HuH-7.5 (cell line): Measurements from ENCODE around the gene KLHL17.

Experiments used
- DNase-seq: peaks from one replicate; pipeline ENCODE4 v3.0.0; 2011; ENCODE audit warnings: low spot score

The KLHL17 gene

DNA sequence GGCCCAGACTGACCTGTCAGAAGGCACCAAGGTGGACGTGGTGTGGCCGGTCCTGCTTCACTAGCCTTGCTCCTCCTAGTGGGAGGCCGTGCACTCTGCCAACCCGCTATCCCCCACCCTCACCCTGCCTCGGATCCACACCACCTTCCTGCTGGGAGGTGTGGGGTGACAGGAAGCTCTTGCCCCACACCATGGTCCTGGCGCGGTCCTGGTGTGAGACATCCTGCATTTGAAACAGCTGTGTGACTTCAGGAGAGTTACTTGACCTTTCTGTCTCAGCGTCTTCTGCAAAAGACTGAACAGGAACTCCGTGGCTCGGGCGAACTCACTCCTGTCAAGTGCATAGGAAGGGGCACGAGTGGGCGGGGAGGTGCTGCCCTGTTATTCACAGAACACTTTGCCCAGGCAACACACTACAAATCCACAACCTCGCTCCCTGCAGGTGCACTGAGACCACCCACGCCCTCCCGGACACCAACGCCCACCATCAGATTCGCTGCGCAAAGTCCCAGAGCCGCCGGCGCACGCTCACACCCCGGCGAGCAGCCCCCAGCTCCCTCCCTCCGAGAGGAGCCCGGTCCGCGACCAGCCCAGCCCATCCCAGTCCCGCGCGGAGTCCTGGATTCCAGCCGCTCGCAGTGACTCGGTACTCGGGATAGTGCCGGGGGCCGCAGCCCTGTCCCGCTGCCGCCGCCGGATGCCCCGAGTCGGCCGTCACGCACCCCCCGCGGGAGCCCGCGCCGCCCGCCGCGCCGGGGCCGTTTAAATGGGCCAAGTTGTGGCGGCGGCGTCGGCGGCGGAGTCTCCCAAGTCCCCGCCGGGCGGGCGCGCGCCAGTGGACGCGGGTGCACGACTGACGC is 37.0 kb upstream of the KLHL17 start, which contains the start of gene SAMD11:
Gene SAMD11 (plus strand): TSS at position 793 of the 860 bp plus-strand sequence. CDS start 509 bp downstream, outside the sequence.
- peak; percentile 64 for DNase-seq

DNA sequence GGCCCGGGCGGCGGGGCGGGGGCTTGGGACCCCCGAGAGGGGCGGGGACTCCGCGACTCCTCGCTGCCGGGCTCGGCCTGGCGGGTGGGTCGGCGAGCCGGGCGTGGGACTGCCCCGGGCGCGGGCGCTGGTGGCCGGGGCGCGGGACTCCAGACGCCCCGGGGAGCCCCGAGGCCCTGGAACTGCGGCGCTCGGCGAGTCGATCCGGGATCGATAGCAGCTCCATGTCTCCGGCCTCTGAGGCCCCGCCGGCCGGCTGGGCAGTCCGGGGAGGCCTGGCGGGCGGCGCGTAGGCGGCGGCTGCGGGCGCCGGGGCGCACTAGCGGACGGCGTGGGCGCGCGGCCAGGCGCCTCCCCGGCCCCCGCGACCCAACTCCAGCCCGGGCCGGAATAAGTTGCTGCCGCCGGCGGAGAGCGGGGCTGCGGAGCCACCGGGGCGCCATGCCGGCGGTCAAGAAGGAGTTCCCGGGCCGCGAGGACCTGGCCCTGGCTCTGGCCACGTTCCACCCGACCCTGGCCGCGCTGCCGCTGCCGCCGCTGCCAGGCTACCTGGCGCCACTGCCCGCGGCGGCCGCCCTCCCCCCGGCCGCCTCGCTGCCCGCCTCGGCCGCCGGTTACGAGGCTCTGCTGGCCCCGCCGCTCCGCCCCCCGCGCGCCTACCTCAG is 36.3 kb upstream of the KLHL17 start:
- no peak for DNase-seq

DNA sequence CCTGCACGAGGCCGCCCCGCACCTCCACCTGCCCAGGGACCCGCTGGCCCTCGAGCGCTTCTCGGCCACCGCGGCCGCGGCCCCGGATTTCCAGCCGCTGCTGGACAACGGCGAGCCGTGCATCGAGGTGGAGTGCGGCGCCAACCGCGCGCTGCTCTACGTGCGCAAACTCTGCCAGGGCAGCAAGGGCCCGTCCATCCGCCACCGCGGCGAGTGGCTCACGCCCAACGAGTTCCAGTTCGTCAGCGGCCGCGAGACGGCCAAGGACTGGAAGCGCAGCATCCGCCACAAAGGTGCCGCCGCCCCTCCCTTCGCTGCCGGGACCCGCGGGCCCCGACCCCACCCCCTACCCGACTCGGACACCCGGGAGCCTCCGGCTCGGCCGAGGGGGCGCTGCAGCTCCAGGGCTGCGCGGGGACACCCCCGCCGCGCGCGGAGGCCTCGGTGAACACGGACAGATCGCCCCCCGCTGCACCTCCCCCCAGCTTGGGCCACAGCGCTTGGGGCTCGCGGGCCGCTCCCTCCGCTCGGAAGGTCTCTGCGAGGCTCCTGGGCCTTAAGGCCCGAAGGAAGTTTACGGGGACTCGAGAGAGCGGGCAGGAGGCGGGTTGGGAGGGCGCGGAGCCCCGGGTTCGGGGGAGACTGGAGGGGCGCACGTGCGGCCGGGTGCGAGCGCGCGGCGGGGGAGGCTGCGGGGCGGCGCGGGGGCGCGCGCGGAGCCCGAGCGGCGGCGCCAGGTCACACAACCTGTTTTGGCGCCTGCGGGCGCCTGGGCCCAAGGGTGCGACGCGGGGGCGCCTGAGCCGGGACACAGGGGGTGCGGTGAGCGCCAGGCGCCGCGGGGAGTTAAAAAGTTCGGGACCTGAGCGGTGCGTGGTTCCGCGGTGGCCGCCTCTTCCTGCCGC is 35.5 kb upstream of the KLHL17 start:
- DNase-seq: peak; percentile 72

DNA sequence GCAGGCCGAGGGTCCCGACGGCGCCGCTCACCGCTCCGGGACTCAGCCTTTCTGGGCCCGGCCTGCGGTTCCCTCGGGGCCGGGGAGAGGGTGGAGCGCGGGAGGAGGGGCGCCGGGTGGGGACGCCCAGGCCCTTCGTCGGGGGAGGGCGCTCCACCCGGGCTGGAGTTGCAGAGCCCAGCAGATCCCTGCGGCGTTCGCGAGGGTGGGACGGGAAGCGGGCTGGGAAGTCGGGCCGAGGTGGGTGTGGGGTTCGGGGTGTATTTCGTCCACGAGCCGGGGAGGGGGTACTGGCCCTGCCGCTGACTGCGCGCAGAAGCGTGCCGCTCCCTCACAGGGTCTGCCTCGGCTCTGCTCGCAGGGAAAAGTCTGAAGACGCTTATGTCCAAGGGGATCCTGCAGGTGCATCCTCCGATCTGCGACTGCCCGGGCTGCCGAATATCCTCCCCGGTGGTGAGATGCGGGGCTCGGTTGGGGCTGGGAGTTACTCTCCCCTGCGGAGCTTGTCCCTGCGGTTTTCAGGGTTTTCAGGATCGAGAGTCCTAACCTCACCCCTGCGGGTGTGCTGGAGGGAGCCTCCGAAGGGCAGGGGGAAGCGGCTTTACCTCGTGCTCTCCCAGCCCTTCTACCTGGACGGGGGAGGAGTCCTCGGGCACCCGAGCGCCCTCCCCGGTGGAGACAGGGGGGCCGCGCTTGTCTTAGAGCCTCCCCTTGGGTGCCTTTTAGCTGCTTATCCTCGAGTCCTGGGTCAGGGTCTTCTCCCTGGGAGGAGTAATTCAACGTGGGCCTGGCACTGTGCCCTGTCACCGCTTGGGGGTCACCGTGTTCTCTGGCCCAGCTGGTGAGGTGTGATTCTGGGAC is 34.6 kb upstream of the KLHL17 start:
- DNase-seq: peak; percentile 93

DNA sequence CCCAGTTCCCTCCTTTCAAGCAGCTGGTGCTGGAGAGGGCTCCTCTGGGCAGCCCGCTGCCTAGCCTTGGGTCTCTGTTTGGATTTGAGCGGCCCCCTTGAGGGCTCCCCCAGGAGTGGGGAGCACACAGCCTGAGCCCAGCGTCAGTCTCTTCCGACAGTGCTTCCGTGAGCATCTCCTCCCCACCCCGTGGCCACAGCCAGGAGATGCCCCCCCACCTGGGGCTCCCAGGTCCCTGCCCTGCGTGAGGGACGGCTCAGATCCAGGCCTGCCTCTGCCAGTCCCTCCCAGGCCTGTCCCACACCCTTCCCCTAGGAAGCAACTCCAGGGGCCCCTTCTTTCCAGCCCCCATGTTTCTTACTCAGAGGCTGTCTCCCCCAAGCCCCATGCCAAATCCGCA is 33.1 kb upstream of the KLHL17 start:
- no peak for DNase-seq

DNA sequence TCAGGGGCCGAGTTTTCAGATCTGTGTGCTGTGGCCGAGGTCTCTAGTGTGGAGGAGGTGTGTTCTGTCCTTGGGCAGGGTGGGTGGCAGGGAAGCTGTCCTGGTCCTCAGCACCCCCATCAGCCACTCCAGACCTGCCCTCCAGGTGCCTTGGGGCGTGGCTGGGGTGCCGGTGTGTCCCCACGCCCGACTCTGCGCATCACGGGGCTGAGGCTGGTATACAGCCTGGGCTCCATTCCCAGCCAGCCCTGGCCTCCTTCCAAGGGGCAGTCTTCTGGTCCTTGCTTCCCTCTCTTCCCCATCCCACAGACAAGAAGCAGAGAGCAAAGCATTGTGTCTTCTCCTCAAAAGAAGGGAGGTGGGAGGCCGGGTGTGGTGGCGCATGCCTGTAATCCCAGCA is 32.6 kb upstream of the KLHL17 start:
- no peak for DNase-seq

DNA sequence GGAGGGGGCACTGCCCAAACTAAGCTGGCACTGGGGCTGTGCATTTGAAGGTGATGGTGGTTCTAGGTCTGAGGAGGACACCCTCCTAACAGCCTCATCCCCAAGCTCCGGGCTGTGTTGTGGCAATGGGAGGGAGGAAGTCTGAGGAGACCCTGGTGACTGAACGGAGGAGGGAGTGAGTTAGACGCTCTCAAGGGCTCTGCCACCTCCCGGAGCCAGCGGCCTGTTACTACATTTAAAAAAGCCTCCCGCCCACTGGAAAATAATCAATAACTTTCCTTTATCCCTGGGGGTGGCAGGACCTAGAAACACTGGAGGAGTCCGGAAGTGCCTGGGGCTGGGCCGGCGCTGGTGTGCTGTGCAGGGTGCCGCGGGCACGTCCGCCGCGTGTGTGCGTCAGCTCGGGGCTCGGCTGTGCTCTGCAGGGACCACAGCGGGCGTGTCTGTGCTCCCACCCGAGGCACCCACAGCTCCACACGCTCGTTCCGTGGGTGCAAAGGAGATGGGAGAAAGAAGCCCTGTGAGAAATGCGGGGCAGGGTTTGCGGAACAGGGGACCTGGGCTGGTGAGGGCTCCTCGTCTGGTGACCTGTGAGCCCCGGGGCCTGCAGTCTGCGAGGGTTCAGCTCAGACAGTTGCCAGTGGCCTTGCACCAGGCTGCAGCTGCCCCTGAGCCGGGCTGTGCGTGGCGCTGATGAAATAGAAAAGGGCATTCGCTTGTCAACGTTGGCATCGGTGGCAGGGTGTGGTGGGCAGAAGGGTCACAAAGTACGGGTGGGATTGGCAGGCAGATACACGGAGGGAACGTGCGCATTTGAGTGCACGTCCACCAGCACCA is 31.3 kb upstream of the KLHL17 start:
- no peak for DNase-seq

DNA sequence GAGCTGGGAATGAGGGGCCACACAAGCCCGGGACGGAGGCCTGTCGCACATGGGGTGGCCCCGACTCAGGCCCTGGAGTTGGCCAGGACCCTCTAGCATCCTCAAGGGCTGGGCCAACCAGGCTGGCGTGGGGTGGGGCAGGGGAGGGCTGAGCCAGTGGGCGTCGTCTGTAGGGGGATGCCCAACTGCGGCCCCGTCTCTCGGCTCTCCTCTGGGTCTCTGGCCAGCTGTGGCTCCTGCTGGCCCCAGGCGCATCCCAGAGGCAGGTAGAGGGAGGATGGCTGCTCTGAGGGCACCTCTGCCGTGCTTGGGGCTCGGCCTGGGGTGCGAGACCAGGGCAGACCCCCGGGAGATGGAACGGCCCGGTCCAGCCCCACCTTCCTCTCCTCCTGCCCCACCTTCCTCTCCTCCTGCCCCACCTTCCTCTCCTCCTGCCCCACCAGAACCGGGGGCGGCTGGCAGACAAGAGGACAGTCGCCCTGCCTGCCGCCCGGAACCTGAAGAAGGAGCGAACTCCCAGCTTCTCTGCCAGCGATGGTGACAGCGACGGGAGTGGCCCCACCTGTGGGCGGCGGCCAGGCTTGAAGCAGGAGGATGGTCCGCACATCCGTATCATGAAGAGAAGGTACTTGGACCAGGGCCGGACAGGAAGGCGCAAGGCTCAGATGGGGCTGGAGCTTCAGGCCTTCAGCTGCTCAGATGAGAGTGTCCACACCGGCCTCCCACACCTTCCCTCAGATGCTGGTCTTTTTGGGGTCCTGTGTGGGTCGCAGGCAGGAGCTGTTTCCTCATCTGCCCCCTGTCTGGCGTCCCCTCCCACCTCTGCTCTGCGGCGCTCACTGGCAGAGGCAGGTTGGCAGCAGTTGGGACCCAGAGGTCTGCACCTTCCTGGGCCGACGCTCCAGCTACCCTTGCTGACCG is 30.4 kb upstream of the KLHL17 start:
- no peak for DNase-seq

DNA sequence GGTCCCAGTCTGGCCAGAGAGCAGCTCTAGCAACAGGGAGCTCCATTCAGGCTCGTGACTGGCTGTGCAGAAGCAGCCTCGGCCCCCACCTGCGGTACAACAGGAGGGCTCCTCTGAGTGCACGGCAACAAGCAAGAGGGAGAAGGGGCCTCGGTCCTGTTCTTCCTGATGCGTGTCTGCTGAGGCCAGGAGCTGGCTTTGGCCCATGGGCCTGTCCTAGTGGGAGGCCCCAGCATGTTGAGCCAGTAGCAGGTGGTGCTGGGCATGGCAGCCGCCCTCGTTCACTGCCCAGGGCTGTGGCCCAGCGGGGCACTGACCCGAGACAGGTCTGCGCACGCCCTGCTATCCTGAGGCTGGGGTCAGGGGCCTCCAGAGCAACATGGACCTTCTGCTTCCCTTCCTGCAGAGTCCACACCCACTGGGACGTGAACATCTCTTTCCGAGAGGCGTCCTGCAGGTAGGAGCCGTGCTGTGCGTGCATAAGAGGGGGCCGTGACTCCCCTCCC is 29.7 kb upstream of the KLHL17 start:
- DNase-seq: no peak

DNA sequence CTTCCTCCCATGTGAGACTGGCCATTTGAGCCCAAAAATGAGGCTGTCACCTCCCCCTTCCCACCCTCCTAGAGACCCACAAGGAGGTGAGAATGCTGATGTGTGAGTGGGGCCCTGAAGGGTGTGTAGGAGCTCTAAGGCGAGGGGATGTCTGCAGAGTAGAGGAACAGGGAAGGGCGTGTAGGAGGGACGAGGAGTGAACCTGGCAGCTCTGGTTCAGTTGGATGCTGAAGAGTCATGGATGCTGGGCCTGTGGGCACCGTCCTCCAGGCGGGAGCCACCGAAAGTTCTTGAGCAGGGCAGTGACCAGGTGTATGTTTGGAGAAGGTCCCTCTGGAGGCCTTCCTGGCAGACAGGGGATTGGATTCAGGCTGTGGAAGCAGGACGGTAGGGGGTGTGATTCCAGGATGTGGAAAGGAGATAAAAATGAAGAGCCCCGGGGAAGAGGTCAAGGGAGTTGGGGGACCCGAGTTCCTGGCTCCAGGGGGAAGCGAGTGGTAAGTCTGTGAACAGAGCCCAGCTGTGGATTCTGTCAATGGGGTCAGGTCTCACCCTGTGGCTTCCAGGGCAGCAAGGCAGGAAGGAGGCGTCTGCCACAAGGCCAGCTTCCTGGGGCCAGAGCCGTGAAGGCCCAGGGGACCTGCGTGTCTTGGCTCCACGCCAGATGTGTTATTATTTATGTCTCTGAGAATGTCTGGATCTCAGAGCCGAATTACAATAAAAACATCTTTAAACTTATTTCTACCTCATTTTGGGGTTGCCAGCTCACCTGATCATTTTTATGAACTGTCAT is 28.8 kb upstream of the KLHL17 start:
- DNase-seq: no peak

DNA sequence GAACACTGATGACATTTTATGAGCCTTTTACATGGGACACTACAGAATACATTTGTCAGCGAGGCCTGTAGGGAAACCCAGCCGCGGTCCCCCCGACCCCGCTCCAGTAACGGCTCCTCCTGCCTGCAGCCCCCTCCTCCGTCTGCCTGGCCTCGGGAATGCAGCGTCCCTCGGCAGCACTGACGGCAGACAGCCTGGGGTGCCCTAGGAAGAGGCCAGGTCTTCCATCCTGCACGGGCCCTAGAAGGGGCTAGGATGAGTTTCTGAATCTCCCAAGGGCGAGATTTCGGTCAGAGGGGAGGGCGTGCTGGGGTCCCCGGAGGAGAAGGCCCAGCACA is 28.2 kb upstream of the KLHL17 start:
- DNase-seq: no peak

DNA sequence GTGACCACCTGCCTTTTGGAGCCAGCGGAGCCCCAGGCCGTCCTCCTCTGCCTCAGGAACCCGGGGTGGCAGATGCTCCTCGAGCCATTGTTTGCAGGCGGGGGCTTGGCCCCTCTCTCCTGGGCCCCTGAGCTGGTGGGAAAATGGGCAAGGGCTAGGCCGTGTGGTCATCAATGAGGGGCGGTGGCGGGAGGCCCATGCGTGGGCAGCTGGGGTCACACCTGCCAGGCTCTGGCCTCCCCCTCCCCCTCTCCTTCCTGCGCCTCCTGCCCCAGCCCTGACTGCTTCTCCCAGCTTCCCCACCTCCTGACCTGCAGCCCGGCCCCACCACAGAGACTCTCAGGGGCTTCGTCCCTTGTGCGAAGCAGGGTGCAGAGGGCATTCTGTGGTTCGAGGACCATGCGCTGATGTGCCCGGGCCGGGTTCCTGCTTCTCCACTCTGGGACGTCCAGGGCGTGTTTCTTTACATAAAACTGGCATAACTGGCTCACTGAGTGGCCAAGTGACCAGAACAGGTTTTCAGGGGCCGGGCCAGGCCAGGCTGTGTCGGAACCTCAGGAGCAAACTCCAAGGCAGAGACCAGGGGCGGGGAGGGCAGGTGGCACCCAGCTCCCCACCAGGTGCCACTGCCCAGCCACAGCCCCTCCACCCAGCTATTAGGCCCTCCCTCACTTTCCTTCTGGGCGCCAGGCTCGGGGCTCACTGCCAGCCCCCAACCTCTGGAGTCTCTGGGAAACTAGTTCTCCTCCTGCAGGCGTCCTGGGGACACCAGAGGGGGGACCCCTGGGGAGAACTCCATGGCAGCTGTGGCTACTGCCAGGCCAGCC is 27.4 kb upstream of the KLHL17 start:
- DNase-seq: no peak

DNA sequence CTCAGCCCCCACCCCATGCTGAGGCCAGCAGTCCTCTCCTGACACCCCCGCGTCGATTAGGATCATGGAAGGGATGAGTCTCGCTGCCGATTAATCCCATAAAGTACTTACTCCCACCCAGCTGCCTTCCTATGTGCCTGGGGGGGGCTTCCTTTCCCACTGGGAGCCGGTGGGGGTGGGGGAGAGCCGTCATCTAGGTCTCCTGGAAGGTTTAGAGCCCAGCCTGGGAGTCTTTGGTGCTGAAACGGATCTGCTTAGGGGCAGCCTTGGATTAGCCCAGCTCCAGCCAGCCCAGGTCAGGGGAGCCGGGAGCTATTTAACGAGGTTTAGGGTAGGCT is 26.8 kb upstream of the KLHL17 start:
- DNase-seq: no peak

DNA sequence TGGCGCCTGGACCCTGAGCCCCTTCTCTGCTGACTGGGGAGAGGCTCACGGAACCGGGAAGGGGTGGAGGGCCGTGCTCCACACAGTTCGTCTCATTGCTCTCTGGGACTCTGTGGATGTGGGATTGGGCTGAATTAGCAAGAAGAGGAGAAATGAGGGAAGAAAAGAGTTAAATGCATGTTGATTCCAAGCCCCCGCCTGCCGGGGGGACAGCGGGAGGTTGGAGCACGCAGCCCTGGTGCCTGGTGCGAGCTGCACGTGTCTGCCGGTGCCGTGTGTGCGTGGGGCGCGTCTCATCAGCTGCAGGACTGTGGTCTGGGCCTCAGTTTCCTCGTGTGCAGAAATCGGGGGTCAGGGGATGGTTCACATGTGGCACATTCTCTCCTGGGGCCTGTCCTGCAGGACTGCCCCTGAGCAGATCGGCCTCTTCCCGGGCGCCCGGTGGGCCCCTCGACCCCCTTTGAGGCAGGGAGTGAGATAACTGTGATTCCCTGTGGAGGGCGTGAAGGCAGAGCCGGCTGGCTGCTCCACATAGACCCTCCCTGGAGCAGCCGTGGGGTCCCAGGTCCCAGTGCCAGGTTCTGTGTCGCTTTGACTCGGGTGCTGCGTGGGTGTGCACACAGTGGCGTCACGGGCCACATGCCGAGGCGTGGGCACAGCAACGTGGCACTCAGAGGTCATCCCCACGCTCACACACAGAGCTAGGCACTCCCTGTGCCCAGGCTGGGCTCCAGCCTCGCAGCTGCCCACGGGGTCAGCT is 25.2 kb upstream of the KLHL17 start:
- DNase-seq: no peak

DNA sequence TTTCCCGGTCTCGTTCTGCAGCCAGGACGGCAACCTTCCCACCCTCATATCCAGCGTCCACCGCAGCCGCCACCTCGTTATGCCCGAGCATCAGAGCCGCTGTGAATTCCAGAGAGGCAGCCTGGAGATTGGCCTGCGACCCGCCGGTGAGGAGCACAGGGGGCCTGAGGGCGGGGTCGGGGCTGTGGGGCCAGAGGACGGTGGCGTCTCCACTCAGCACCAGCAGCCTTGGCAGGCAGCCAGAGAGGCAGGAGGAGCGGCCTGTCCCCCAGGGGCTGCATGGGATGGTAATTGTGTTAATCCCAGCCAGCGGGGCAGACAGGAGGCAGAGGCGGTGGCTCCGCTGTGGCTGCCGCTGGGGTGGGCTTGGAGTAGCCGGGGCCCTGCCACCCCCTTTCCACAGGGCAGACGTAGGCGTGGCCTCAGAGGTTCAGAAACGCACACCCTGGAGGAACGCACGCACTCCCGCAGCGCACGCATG is 24.6 kb upstream of the KLHL17 start:
- peak; percentile 65 for DNase-seq

DNA sequence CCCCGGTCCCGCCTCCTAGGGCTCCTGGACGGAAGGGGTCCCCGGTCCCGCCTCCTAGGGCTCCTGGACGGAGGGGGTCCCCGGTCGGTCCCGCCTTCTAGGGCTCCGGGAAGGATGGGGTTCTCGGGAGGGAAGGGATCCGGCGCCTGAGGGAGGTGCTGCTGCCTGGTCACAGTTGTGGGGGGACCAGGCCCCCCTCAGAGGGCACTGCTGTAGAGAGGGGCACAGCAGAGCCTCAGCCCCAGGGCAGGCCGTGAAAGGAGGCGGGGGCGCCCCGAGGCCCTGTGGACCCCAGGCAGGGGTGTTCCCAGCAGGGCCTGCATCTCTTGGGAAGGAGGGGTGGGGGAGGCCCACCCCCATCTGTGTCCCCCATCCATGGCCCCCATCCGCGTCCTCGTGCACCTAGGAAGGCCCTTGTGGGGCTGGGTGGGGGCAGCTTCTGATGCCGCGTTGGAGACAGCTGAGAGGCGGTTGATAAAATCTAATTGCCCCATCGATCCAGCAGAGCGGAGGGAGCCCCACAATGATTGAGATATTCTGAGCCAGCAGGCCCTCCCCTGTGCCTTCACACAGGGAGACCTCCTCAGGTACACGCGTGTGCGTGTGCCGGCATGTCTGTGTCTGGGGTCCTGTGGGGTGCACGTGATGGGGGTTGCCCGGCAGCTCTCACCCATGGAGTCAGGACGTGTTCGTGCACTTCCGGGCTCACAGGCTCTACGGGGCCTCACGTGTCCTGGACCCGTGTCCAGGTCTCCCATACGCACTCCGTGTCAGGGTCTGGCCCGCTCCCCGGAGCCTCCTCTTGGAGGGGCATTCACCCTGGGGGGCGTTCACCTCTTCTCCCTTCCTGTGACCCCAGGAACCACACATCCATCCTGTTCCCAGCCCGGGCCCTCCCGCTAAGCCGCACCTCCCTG is 23.8 kb upstream of the KLHL17 start:
- no peak for DNase-seq
